HFFc6 (cell line): Measurements from ENCODE around the gene HSPBP1. TPM values are rescaled to one million over a fixed set of nuclear protein-coding genes. Genes with fewer than 3 reads are reported as not detected.

Experiments used
- DNase-seq: peaks from one replicate; pipeline ENCODE4 v3.0.0-alpha.2; 2018
- H3K27ac Mint-ChIP-seq: 2 replicates; pipeline ENCODE4 v1.8.0; 2020; ENCODE audit warnings: mild to moderate bottlenecking, mixed read lengths
- H3K27me3 Mint-ChIP-seq: 2 replicates; pipeline ENCODE4 v1.8.0; 2021; ENCODE audit warnings: mild to moderate bottlenecking, moderate library complexity, mixed read lengths; ENCODE audit not compliant: insufficient read depth
- H3K36me3 Mint-ChIP-seq: 2 replicates; pipeline ENCODE4 v1.8.0; 2021; ENCODE audit warnings: low read depth, mixed read lengths
- H3K4me1 Mint-ChIP-seq: 2 replicates; pipeline ENCODE4 v1.8.0; 2020; ENCODE audit warnings: low read depth, mixed read lengths
- H3K4me3 Mint-ChIP-seq: 2 replicates; pipeline ENCODE4 v1.8.0; 2020; ENCODE audit warnings: mild to moderate bottlenecking, moderate library complexity, mixed read lengths
- H3K9me3 Mint-ChIP-seq: 2 replicates; pipeline ENCODE4 v1.8.0; 2020; ENCODE audit warnings: mild to moderate bottlenecking, mixed read lengths
- total RNA-seq, 6 experiments: library from RNA; stranded (reverse); fragmentation: NEBNext Ultra II Directional; extraction: Animal tissue kit (Norgen Biotek cat#: 25700); gene quantifications; 2 replicates in 1 of 6; 3 replicates in 5 of 6; pipeline ENCODE4 v1.2.3, GENCODE V29; 2021
- TF ChIP-seq, protein P1 (sequence below): fragments of 200-600 bp; sonication (generic); IDR thresholded peaks from 2 replicates; pipeline ENCODE4 v1.5.0; 2021; ENCODE audit warnings: antibody characterized with exemption, mild to moderate bottlenecking

HSPBP1 gene
- total RNA-seq, 6 experiments from 2014 or later = 37.5 to 43.1 (median 42.5) TPM

DNA sequence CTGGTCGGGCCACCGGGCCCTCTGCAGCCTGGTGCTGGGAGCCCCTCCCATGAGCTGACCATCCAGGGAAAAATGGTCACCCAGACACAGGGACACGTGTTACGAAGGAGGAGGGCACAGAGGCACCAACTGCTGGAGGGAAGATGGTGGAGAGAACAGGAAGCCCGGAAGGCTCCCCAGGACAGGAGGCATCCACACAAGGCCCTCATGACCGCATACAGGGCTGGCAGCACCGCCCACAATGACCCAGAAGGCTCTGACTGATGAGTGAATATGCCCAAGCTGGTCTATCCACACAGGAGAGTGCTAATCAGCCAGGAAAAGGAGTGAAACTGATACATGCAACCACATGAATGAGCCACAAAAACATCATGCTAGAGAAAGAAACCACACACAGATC is 37.4 kb downstream of the HSPBP1 start:
- DNase-seq = no peak
- Mint-ChIP-seq H3K27me3 (peaks cover 1% of the 10 kb centered on the region; the same call in 1 of the 2 replicates), H3K27ac (no peak overlapping the region), H3K4me3 (no peak overlapping the region), H3K36me3 (peaks cover 10% of the 10 kb centered on the region), H3K4me1 (0 out of 2 replicates have a peak, but pooled peaks cover 2% of the 10 kb centered on the region), H3K9me3 (no peaks in the 10 kb centered on the region)
- TF ChIP-seq, protein P1, sequence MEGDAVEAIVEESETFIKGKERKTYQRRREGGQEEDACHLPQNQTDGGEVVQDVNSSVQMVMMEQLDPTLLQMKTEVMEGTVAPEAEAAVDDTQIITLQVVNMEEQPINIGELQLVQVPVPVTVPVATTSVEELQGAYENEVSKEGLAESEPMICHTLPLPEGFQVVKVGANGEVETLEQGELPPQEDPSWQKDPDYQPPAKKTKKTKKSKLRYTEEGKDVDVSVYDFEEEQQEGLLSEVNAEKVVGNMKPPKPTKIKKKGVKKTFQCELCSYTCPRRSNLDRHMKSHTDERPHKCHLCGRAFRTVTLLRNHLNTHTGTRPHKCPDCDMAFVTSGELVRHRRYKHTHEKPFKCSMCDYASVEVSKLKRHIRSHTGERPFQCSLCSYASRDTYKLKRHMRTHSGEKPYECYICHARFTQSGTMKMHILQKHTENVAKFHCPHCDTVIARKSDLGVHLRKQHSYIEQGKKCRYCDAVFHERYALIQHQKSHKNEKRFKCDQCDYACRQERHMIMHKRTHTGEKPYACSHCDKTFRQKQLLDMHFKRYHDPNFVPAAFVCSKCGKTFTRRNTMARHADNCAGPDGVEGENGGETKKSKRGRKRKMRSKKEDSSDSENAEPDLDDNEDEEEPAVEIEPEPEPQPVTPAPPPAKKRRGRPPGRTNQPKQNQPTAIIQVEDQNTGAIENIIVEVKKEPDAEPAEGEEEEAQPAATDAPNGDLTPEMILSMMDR = no peak

DNA sequence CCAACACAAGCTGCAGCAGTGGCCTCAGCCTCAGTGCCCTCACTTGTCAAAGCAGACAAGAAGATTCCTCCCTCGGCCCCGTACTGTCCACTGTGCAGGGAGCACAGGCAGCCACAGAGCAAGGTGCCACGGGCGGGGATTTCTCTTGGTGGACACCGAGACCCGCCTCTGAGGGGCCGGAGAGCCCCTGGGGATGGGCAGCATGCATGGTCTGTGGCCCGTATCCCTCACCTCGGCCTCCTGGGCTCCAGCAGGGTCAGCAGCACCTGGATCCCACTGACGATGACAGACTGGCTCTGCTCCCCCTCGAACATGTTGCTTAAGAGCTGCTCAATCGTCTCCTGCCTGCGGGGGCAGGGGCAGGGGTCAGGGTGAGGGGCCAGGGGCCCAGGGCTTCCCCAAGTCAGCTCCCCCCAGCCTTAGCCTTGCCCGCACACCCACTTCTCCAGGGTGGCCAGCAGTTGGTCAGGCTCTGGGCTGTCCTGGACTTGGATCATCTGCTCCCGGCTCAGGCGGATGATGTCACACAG is 37.9 kb downstream of the HSPBP1 start:
- Mint-ChIP-seq H3K4me3 (no peak overlapping the region), H3K36me3 (peaks cover 10% of the 10 kb centered on the region), H3K27ac (no peak overlapping the region), H3K9me3 (no peaks in the 10 kb centered on the region), H3K27me3 (peaks cover 1% of the 10 kb centered on the region; the same call in 1 of the 2 replicates), H3K4me1 (no peaks in the 10 kb centered on the region)
- DNase-seq = no peak
- TF ChIP-seq, protein P1 = no peak

DNA sequence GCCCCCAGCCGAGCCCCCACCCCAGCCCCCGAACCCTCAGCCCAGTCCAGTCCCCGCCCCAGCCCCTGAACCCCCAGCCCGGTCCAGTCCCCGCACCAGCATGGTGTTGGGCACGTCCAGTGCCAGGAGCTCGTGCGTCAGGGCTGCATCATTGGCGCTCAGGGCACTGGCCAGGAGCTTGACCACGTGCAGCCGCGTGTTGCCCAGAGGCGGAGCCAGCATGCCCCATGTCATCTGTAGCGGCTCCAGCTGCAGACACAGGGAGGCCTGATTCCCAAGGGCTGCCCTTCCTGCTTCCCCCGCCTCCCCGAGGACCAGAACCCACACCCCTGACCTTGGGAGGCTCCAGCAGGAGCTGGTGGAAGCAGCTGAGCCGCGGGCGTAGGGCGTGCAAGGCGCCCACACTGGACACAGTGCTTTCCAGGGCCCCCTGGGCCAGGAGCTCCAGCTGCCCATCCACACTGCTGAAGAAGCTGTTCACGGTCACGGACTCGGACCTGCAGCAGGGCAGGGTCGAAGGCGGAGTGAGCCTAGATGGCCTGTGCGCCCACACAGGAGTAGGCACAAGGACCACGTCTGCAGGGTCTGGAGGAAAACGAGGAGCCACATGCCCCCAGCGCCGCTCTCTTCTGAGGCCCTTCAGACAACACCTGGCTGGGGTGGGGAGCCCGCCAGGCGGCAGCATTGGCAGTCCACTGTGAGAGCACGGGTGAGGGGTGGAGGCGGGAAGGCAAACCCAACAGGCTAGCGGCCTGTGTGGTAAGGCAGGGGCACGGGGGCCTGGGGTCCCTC is 38.6 kb downstream of the HSPBP1 start:
- H3K27me3 Mint-ChIP-seq = peaks cover 1% of the 10 kb centered on the region; the same call in 1 of the 2 replicates
- DNase-seq = no peak
- H3K27ac Mint-ChIP-seq = no peak overlapping the region
- H3K4me1 Mint-ChIP-seq = no peaks in the 10 kb centered on the region
- TF ChIP-seq, protein P1 = no peak
- no peaks in the 10 kb centered on the region for H3K9me3 Mint-ChIP-seq
- H3K4me3 Mint-ChIP-seq = no peak overlapping the region
- peaks cover 13% of the 10 kb centered on the region for H3K36me3 Mint-ChIP-seq

DNA sequence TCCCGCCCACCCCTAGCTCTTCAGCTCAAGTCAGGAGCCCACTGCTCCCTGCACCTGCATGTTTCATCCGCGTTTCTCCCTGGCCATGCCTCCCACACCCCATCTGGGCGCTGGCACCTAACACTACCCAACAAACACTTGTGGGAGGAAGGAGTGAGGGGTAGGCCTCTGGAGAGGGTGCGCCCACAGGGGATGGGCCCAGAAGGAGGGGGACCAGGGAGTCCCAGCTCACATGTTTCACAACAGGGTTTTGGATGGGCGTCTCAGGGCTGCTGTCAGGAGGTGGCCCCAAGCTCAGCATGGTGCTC is 39.2 kb downstream of the HSPBP1 start:
- Mint-ChIP-seq H3K4me1 (no peaks in the 10 kb centered on the region), H3K9me3 (no peaks in the 10 kb centered on the region), H3K4me3 (no peak overlapping the region), H3K27me3 (peaks cover 1% of the 10 kb centered on the region), H3K36me3 (peaks cover 13% of the 10 kb centered on the region), H3K27ac (no peak overlapping the region)
- DNase-seq = no peak
- TF ChIP-seq, protein P1 = no peak

DNA sequence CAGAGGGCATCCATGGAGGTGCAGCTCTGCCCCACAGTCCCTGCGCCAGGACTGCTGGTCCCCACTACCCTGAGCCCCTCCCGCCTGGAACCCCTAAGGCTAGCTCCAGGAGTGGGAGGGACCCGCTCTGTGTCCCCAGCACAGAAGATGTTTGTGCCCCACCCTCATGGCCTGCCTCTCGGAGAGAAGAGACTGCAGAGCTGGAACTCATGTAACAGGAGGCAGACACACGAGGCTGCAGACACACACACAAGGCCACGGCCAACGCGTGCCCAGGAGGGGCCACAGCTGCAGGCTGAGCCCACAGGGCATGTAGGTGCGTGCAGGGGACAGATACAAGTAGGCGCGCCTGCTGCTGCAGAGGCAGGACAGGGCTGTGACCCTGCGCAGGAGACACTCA is 40.9 kb downstream of the HSPBP1 start:
- no peak for DNase-seq
- Mint-ChIP-seq H3K36me3 (peaks cover 21% of the 10 kb centered on the region), H3K4me1 (no peaks in the 10 kb centered on the region), H3K27ac (no peak overlapping the region), H3K27me3 (peaks cover 1% of the 10 kb centered on the region), H3K4me3 (no peak overlapping the region), H3K9me3 (no peaks in the 10 kb centered on the region)
- TF ChIP-seq, protein P1 = no peak
